Retinal pigment epithelial cell (primary cell): ENCODE results near the gene PTPRC.

Experiments used
- DNase-seq: peaks from one replicate; pipeline ENCODE4 v3.0.0-alpha.2; 2010; ENCODE audit warnings: low read depth
- H3K4me3 ChIP-seq: 2 replicates; pipeline ENCODE4 v1.5.1; 2011; ENCODE audit warnings: mild to moderate bottlenecking, low read length, control low read depth, moderate library complexity
- CTCF ChIP-seq: conservative IDR thresholded peaks from 2 replicates; pipeline ENCODE4 v1.5.1; 2011; ENCODE audit warnings: low read depth, low read length, control low read depth, inconsistent platforms

PTPRC gene

GRCh38 chr1:198620951-198621824, 17.7 kb upstream of the PTPRC start:
- DNase-seq = no peak

GRCh38 chr1:198622001-198622400, 16.8 kb upstream of the PTPRC start:
- H3K4me3 ChIP-seq = no peak overlapping the region
- no peak for TF ChIP-seq CTCF
- DNase-seq = no peak

More at GRCh38 chr1:198620951-198621824, 17.7 kb upstream of the PTPRC start:
- H3K4me3 ChIP-seq = no peak overlapping the region
- TF ChIP-seq CTCF = no peak

- DNase-seq = no peak
- TF ChIP-seq CTCF = no peak
- no peak overlapping the region for H3K4me3 ChIP-seq
Measured at GRCh38 chr1:198623752-198624647, 14.8 kb upstream of the PTPRC start.

GRCh38 chr1:198624648-198624980, 14.2 kb upstream of the PTPRC start:
- no peak for DNase-seq
- no peak overlapping the region for H3K4me3 ChIP-seq
- no peak for TF ChIP-seq CTCF

- TF ChIP-seq CTCF = no peak
- DNase-seq = no peak
- no peak overlapping the region for H3K4me3 ChIP-seq
Measured at GRCh38 chr1:198627436-198628066, 11.3 kb upstream of the PTPRC start.

- DNase-seq = no peak
- no peak overlapping the region for H3K4me3 ChIP-seq
- no peak for TF ChIP-seq CTCF
Measured at GRCh38 chr1:198628067-198628455, 10.8 kb upstream of the PTPRC start.
